ENCODE measurements around the gene MTIF3.

DNA sequence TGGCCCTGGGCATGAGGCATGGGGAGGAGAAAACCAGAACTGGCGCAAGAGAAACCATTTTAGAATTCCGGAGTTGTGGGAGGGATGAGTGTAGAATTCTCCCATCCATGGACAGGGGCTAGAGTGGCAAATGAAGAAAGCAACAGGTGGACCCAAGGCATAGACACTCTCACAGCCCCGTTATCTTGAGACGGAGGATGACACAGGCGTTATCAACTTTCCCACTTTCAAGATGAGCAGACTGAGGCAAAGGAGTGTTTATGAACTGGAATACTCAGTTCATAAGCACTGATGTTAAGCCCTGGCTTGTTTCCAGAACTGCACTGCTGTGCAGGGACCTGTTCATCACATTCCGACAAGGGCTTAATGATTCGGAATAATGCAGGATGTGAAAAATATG, 27.0 kb downstream of the MTIF3 start:
- TF ChIP-seq POLR2AphosphoS5 (IDR thresholded peaks at IDR 0.05; ENCODE audit: low read depth, low read length): no peak
- no peak for TF ChIP-seq POLR2A (IDR thresholded peaks at IDR 0.05; ENCODE audit: low read depth, low read length)

Data from GM12892 (cell line).